ENCODE results near the gene BATF.

The BATF gene

DNA sequence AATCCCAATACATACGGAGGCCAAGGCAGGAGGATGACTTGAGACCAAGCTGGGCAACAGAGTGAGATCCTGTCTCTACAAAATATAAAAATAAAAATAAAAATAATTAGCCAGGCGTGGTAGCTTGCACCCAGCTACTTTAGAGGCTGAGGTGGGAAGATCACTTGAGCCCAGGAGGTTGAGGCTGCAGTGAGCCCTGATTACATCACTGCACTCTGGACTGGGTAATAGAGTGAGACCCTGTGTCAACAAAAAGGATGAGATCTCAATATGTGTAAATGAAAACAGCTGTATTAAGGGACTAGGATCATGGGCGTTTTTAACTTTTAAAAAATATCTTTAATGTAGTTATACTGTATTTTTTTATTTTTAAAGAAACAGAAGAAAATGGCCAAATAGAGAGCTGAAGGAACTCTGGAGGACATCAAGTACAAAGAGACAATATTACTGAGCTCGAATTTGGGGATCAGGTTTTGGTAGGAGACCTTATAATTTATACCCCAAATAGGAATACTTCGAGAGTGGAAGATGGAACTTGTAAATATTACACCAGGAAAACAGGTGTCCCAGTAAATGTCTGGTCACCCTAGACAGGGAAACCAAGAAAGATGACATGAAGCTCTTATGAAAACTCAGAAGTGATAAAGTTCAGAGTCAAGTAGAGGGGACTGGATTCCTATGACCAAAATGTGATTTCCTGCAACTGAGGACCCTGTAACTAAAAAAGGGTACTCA lies 13.1 kb downstream of the BATF start:
- ChIA-PET POLR2A (interaction anchor here (0.6 kb wide), 1 partner anchor 13 kb away, joined by 3 read pairs; the partner anchor contains the start of gene BATF), CTCF (interaction anchor here (0.9 to 2.7 kb wide), 3 partner anchors 14 to 42 kb away, joined by 3 to 12 read pairs (median 4); no protein-coding TSS in a partner anchor)
- TF ChIP-seq CTCF (IDR thresholded peaks at IDR 0.05; ENCODE audit: insufficient read depth, low read length, missing control alignments): no peak
- H3K4me3 ChIP-seq (ENCODE audit: low read depth, low read length): no peak overlapping the region
- DNase-seq (ENCODE audit: low read depth, low spot score): no peak

- POLR2A ChIA-PET: no interaction called here
Observed at GRCh38 chr14:75537071-75537470, 14.8 kb downstream of the BATF start.

GRCh38 chr14:75539162-75539560 lies 16.9 kb downstream of the BATF start:
- ChIA-PET POLR2A (interaction anchor here (0.7 kb wide), 1 partner anchor 23 kb away, joined by 3 read pairs; no protein-coding TSS in a partner anchor), CTCF (interaction anchor here (1.3 kb wide), 1 partner anchor 21 kb away, joined by 4 read pairs; no protein-coding TSS in a partner anchor)
- DNase-seq (ENCODE audit: low read depth, low spot score): no peak
- TF ChIP-seq CTCF (IDR thresholded peaks at IDR 0.05; ENCODE audit: insufficient read depth, low read length, missing control alignments): no peak
- no peak overlapping the region for H3K4me3 ChIP-seq (ENCODE audit: low read depth, low read length)

More at GRCh38 chr14:75537071-75537470, 14.8 kb downstream of the BATF start:
- no peak for DNase-seq (ENCODE audit: low read depth, low spot score)
- H3K4me3 ChIP-seq (ENCODE audit: low read depth, low read length): no peak overlapping the region
- no peak for TF ChIP-seq CTCF (IDR thresholded peaks at IDR 0.05; ENCODE audit: insufficient read depth, low read length, missing control alignments)
- CTCF ChIA-PET: interaction anchor here (1.0 to 1.2 kb wide), 2 partner anchors 17 to 24 kb away, joined by 3 to 4 read pairs; no protein-coding TSS in a partner anchor

DNA sequence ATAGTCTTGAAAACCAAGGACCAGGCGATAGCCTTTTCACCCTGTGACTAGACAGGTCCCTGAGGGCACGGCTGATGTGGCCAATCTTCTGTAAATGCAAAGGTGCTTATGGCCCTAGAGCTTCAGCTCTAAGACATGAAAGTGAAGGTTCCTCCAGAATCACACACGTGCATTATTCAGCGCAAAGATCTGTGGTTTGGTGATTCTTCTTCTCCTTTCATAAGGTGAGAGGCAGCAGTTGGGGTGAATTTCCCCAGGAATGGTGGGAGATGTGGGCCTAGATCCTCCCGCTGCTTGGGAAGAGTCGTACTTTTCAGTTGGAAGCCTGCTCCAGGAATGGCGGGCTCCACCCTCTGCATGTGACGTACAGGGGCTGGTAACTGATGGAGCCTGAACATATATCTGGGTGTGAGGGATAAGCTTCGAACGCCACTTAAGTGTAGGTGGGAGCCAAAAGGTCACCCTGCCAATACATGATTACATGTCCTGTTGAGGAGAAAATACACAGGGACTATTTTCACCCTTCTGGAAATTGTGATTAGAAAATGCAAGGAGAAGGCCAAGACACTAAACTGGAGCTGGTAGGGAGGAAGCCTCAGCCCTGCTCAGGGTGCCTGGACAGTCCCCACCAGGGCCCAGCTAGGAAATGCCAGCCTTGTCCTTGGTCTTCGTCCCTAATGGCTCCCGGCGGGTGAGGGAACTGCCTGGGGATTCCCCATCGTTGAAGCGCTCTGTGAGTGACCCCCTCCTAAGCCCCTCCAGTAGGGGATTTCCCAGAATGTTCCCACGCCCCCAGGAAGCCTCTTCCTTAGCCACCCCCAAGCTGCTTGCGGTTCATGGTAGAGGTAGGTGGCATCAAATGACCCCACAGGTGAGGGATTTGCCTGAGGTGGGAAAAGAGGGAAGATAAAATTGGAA lies 17.6 kb downstream of the BATF start:
- POLR2A ChIA-PET: interaction anchor here (0.7 kb wide), 1 partner anchor 22 kb away, joined by 3 read pairs; no protein-coding TSS in a partner anchor
- CTCF ChIA-PET: interaction anchor here (1.3 to 1.5 kb wide), 4 partner anchors 21 to 39 kb away, joined by 3 to 4 read pairs (median 4); partner anchors contain the start of gene FLVCR2
- DNase-seq (ENCODE audit: low read depth, low spot score): no peak
- no peak overlapping the region for H3K4me3 ChIP-seq (ENCODE audit: low read depth, low read length)
- TF ChIP-seq CTCF (IDR thresholded peaks at IDR 0.05; ENCODE audit: insufficient read depth, low read length, missing control alignments): no peak

DNA sequence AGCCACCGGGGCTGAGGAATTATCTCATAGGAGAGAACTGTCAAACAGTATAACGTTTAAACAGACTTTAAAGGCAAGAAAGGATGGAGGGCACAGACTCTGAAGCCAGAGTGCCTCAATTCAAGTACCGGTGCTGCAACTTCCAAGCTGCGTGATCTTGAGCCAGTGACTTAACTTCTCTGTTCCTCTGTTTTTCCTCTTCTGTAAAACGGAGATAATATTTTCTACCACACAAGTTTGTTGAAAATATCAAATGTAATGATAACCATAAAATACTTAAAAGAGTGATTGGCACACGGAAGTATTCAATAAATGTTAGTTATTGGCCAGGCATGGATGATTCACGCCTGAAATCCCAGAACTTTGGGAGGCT lies 18.2 kb downstream of the BATF start:
- no peak for TF ChIP-seq CTCF (IDR thresholded peaks at IDR 0.05; ENCODE audit: insufficient read depth, low read length, missing control alignments)
- H3K4me3 ChIP-seq (ENCODE audit: low read depth, low read length): no peak overlapping the region
- ChIA-PET POLR2A (no interaction called here), CTCF (interaction anchor here (1.4 to 1.8 kb wide), 4 partner anchors 20 to 38 kb away, joined by 3 to 7 read pairs (median 4); partner anchors contain the start of gene FLVCR2)
- no peak for DNase-seq (ENCODE audit: low read depth, low spot score)
